K562 (cell line): ENCODE measurements around the gene RALGAPA2. TPM values are rescaled to one million over a fixed set of nuclear protein-coding genes. Genes with fewer than 3 reads are reported as not detected.

Source experiments
- ATAC-seq: fragments of 200-7000 bp; cut with Tn5 transposase; 3 replicates; pipeline ENCODE4 v1.9.1; 2020; ENCODE audit warnings: moderate library complexity
- BruUV-seq: library from RNA; stranded (reverse); fragments of 400-500 nt; replicated peaks from 2 replicates; lab custom pipeline; 2021; lab: Mats Ljungman, UMichigan
- CTCF ChIA-PET: fragments of 300-600 bp; formaldehyde crosslinking; extraction: SDS; loops from one replicate; lab custom pipeline; 2021; ENCODE audit warnings: low intra/inter-chr PET ratio; lab: Yijun Ruan, JAX
- POLR2A ChIA-PET: fragments of 300-600, 350-650 bp; sonication (Branson Sonifier 250); formaldehyde crosslinking; extraction: SDS; loops from one replicate; lab custom pipeline; 2021; ENCODE audit warnings: antibody characterized with exemption, inconsistent platforms; lab: Yijun Ruan, JAX
- DNase-seq, 4 experiments: peaks; one replicate each; pipeline versions ENCODE4 v3.0.0 to v3.0.0-alpha.2; 2011 to 2018; ENCODE audit warnings: low spot score in 3 of 4, mixed read lengths in 3 of 4; ENCODE audit errors: extremely low read depth in 1 of 4
- FAIRE-seq: peaks from 2 replicates; lab custom pipeline; 2011; peaks lifted over from hg19 to GRCh38; lab: Jason Lieb, UNC
- H2AFZ ChIP-seq: 2 replicates; pipeline ENCODE4 v1.6.0; 2011; ENCODE audit warnings: low read depth, low read length, control low read depth, inconsistent platforms
- H3K27ac ChIP-seq: fragments of 200-600 bp; 3 replicates; pipeline ENCODE4 v1.8.0; 2011; ENCODE audit warnings: low read depth, mild to moderate bottlenecking, control low read depth, inconsistent platforms, low read length, moderate library complexity, mixed read lengths; ENCODE audit errors: extremely low read depth
- H3K27me3 ChIP-seq, 2 experiments: fragments of 300-600 bp in 1 of 2; 2 replicates in 1 of 2; 3 replicates in 1 of 2; pipeline versions ENCODE4 v1.6.0 to v1.8.0; 2011; ENCODE audit warnings: inconsistent platforms in 2 of 2, low read length in 2 of 2, mild to moderate bottlenecking in 1 of 2, mixed read lengths in 1 of 2, moderate library complexity in 1 of 2; ENCODE audit not compliant: control insufficient read depth in 2 of 2, insufficient read depth in 2 of 2
- H3K36me3 ChIP-seq: fragments of 300-600 bp; 3 replicates; pipeline ENCODE4 v1.8.0; 2011; ENCODE audit warnings: mild to moderate bottlenecking, low read length, inconsistent platforms; ENCODE audit not compliant: control insufficient read depth, insufficient read depth
- H3K4me1 ChIP-seq, 2 experiments: fragments of 200-600 bp in 1 of 2; replicated peaks in 1 of 2; 2 replicates in 1 of 2; 3 replicates in 1 of 2; pipeline versions ENCODE4 v1.5.1 to v1.8.0; 2011; ENCODE audit warnings: inconsistent platforms in 2 of 2, low read length in 2 of 2, mild to moderate bottlenecking in 1 of 2, mixed read lengths in 1 of 2, moderate library complexity in 1 of 2; ENCODE audit not compliant: control insufficient read depth in 2 of 2, insufficient read depth in 2 of 2
- H3K4me2 ChIP-seq: 2 replicates; pipeline ENCODE4 v1.6.1; 2011; ENCODE audit warnings: low read length, control low read depth, inconsistent platforms, mixed read lengths; ENCODE audit not compliant: insufficient read depth
- H3K4me3 ChIP-seq: fragments of 200-600 bp; sonication (generic), shearing (Covaris generic); 2 replicates; pipeline ENCODE4 v1.5.1; 2016; ENCODE audit warnings: control low read depth, inconsistent platforms
- H3K79me2 ChIP-seq: fragments of 200-600 bp; 3 replicates; pipeline ENCODE4 v1.8.0; 2011; ENCODE audit warnings: low read length, inconsistent platforms; ENCODE audit not compliant: control insufficient read depth, insufficient read depth
- H3K9ac ChIP-seq, 2 experiments: 2 replicates each; pipeline versions ENCODE4 v1.6.0 to v1.6.1; 2011; ENCODE audit warnings: low read depth in 2 of 2, low read length in 2 of 2, control low read depth in 1 of 2, inconsistent platforms in 1 of 2, mild to moderate bottlenecking in 1 of 2, mixed read lengths in 1 of 2; ENCODE audit not compliant: insufficient read depth in 1 of 2
- H3K9me1 ChIP-seq: one replicate; pipeline ENCODE4 v1.6.0; 2011; ENCODE audit warnings: inconsistent platforms, mild to moderate bottlenecking, low read length, moderate library complexity; ENCODE audit not compliant: control insufficient read depth, insufficient read depth
- H3K9me3 ChIP-seq: replicated peaks from 2 replicates; pipeline ENCODE4 v1.5.1; 2011; ENCODE audit warnings: low read depth, low read length, inconsistent platforms; ENCODE audit not compliant: control insufficient read depth, insufficient read depth
- H4K20me1 ChIP-seq: replicated peaks from 2 replicates; pipeline ENCODE4 v1.6.1; 2011; ENCODE audit warnings: low read length, inconsistent platforms, mixed read lengths; ENCODE audit not compliant: control insufficient read depth, insufficient read depth
- ASH1L ChIP-seq: fragments of 450-650 bp; IDR thresholded peaks from 2 replicates; pipeline ENCODE4 v1.6.1; 2018; ENCODE audit warnings: borderline replicate concordance, mild to moderate bottlenecking, low read depth; ENCODE audit not compliant: partially characterized antibody
- CCNT2 ChIP-seq: IDR thresholded peaks from 2 replicates; pipeline ENCODE4 v1.6.1; 2011; ENCODE audit warnings: borderline replicate concordance, low read depth, mild to moderate bottlenecking, moderate library complexity, mixed read lengths, low read length; ENCODE audit not compliant: insufficient read length; ENCODE audit errors: extremely low read depth
- PBX2 ChIP-seq, 2 experiments: IDR thresholded peaks in 1 of 2; conservative IDR thresholded peaks in 1 of 2; 2 replicates each; pipeline ENCODE4 v1.6.1; 2016; ENCODE audit warnings: low read depth in 2 of 2, mild to moderate bottlenecking in 1 of 2, missing compliant biosample characterization in 1 of 2, missing genetic modification characterization in 1 of 2, moderate library complexity in 1 of 2
- RHOXF2B ChIP-seq: fragments of 250-450 bp; sonication (Bioruptor Pico); conservative IDR thresholded peaks from 2 replicates; pipeline ENCODE4 v1.5.1; 2021
- TAL1 ChIP-seq: fragments of 450-650 bp; IDR thresholded peaks from 2 replicates; pipeline ENCODE4 v1.6.1; 2016; ENCODE audit warnings: mild to moderate bottlenecking
- TSC22D4 ChIP-seq: fragments of 450-650 bp; IDR thresholded peaks from 2 replicates; pipeline ENCODE4 v1.6.1; 2016; ENCODE audit warnings: missing genetic modification characterization, missing biosample characterization, control low read depth
- ZNF24 ChIP-seq: fragments of 450-650 bp; IDR thresholded peaks from 2 replicates; pipeline ENCODE4 v1.6.1; 2016
- ZNF592 ChIP-seq: fragments of 450-650 bp; IDR thresholded peaks from 2 replicates; pipeline ENCODE4 v1.6.1; 2017; ENCODE audit warnings: antibody characterized with exemption, mild to moderate bottlenecking
- WGBS: fragments of 100-300 bp; shearing (Covaris generic); methylation state at CpG from one replicate; pipeline ENCODE4 v1.1.6; 2016; ENCODE audit warnings: low coverage, mixed read lengths; ENCODE audit not compliant: insufficient coverage; ENCODE audit errors: missing lambda C conversion rate; 5-methylcytosine and 5-hydroxymethylcytosine counted together
- in situ Hi-C: fragments of 300-500 bp; cut with MboI; formaldehyde crosslinking; loops from 4 replicates; pipeline ENCODE4 v1.15.0; 2018; ENCODE audit warnings: inconsistent platforms, mixed read lengths
- intact Hi-C: fragments of 100-400 bp; cut with micrococcal nuclease; formaldehyde crosslinking; loops from 2 replicates; pipeline ENCODE4 v1.14.2; 2022
- polyA plus RNA-seq, 8 experiments: library from polyadenylated mRNA; depleted of rRNA in 4 of 8; stranded (reverse) in 5 of 8; unstranded in 3 of 8; fragments of >200 nt; fragmentation: Nextera tagmentation in 2 of 8; fragmentation: Illumina TruSeq in 1 of 8; extraction: Ambion mirVana in 2 of 8; extraction: Trizol in 1 of 8; gene quantifications; 2 replicates each; pipeline versions ENCODE4 v1.2.1 to v1.2.3, GENCODE V29; 2011 to 2014; ENCODE audit warnings: inconsistent platforms in 1 of 8, missing spikeins in 1 of 8
- total RNA-seq, 7 experiments: library from RNA; depleted of rRNA in 6 of 7; stranded (reverse); fragments of >200 nt in 6 of 7; fragmentation: Illumina TruSeq in 2 of 7; extraction: Trizol in 2 of 7; gene quantifications; 2 replicates each; pipeline versions ENCODE4 v1.2.1 to v1.2.3, GENCODE V29; 2011 to 2021; ENCODE audit warnings: low replicate concordance in 1 of 7

The RALGAPA2 gene
- total and polyA plus RNA-seq, 9 of the 15 experiments (the other 6 are each of a cell fraction or from before 2014, with no cell fraction given) = 0.35 to 2.7 (median 1.4) TPM

DNA sequence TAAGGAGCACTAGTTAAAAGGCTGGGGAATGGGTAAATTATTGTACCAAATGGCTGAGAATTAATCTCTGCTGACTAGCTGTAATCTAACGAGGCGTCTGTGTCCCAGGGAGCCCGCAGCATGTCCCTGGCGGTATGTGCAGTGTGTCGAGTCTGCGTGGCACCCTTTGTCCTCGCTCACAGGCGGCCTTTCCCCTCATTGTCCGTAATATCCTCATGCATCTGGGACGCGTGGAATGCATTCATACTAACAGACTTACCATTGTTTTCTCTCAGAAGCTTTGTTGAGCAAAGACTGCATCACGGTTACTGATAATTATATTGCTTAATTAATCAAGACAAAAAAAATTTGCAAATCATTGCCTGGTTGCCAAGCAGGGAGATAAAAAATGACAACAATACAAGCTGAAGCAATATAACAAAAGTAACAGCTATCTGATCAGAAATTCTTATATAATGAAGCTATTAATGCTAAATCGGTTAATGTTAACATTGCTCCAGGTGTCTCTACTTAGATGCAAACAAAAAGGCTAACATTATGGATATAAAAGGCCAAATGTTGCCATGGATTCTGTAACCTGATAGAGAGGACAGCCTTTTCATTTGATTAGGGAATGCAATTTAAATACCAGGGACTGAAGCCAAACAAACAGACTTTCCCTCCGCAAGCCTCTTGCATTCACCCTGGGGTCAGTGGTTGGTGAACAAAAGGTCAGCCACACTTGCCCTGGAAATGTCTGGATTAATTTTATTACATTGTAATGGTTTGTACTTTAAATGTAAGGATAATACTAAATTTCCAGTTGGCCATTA lies 219.7 kb downstream of the RALGAPA2 start (continued):
- no peak for TF ChIP-seq PBX2 (CRISPR knock-in tag; IDR thresholded peaks at IDR 0.05; ENCODE audit: low read depth)
- TF ChIP-seq PBX2 (tag; conservative IDR thresholded peaks at IDR 0.05; ENCODE audit: low read depth) = no peak
- TF ChIP-seq CCNT2 = no peak

GRCh38 chr20:20491784-20492264 lies 220.6 kb downstream of the RALGAPA2 start:
- no peak overlapping the region for H3K4me3 ChIP-seq
- no peaks in the 10 kb centered on the region for H3K27me3 ChIP-seq
- no peaks in the 10 kb centered on the region for H4K20me1 ChIP-seq
- intact Hi-C loops = no loop called here
- DNase-seq (no peak), FAIRE-seq (no peak), ATAC-seq (no peak)
- CTCF ChIA-PET = no interaction called here
- no peaks in the 10 kb centered on the region for H3K4me1 ChIP-seq
- H3K27ac ChIP-seq = no peak overlapping the region
- no TSS peak for BruUV-seq
- 24% methylated on average over 5 of the region's 5 CpGs for WGBS
- H3K79me2 ChIP-seq = no peaks in the 10 kb centered on the region
- POLR2A ChIA-PET = no interaction called here
- H3K9me3 ChIP-seq = no peaks in the 10 kb centered on the region
- no peak overlapping the region for H2AFZ ChIP-seq
- no peak overlapping the region for H3K9ac ChIP-seq
- H3K36me3 ChIP-seq = no peaks in the 10 kb centered on the region
- no peak overlapping the region for H3K4me2 ChIP-seq
- no peaks in the 10 kb centered on the region for H3K9me1 ChIP-seq
- in situ Hi-C loops = no loop called here
- no peak for TF ChIP-seq ZNF24
- TF ChIP-seq RHOXF2B (CRISPR knock-in tag) = no peak
- no peak for TF ChIP-seq ZNF592
- TF ChIP-seq TAL1 = no peak
- TF ChIP-seq ASH1L = no peak
- no peak for TF ChIP-seq TSC22D4 (tag)
